ENCODE results near the gene NRSN2.

DNA sequence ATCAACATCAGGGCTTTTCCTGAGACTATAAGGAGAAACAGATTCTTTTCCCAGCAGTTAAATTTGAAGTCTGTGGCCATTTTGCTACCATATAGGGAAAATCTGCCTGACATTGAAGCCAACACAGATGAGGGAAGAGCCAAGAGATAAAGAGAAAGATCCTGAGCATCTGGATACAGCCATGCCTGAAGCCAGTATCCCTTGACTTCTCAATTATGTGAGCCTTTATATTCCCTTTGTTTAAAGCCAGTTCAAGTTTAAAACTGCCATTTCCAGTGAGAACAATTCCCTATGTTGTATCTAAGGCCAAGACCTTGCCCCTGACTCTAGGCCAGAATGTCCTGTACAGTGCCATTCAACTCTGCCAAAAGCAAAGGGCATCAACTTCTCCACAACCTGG lies 3.8 kb upstream of the NRSN2 start:
- no peak for TF ChIP-seq CTCF (conservative IDR thresholded peaks at IDR 0.05; ENCODE audit: low read length)
- TF ChIP-seq EZH2phosphoT487 (IDR thresholded peaks at IDR 0.05; ENCODE audit: borderline replicate concordance) = no peak

All from Loucy (cell line).